Nephron (organoid): ENCODE measurements around the gene ISX.

ENCODE experiments used
- H3K27ac Mint-ChIP-seq, 3 experiments: 2 replicates each; pipeline ENCODE4 v1.8.0; 2020; ENCODE audit warnings: mixed read lengths in 3 of 3, mild to moderate bottlenecking in 2 of 3, moderate library complexity in 1 of 3
- H3K27me3 Mint-ChIP-seq: 2 replicates; pipeline ENCODE4 v1.8.0; 2021; ENCODE audit warnings: low read depth, mild to moderate bottlenecking, moderate library complexity, mixed read lengths
- H3K36me3 Mint-ChIP-seq: 2 replicates; pipeline ENCODE4 v1.8.0; 2020; ENCODE audit warnings: low read depth, mixed read lengths
- H3K4me1 Mint-ChIP-seq: 2 replicates; pipeline ENCODE4 v1.8.0; 2020; ENCODE audit warnings: mixed read lengths
- H3K4me3 Mint-ChIP-seq, 3 experiments: 2 replicates each; pipeline ENCODE4 v1.8.0; 2020; ENCODE audit warnings: mild to moderate bottlenecking in 3 of 3, mixed read lengths in 3 of 3, moderate library complexity in 2 of 3
- H3K9me3 Mint-ChIP-seq: 2 replicates; pipeline ENCODE4 v1.8.0; 2020; ENCODE audit warnings: mixed read lengths
- CTCF ChIP-seq, 3 experiments: fragments of 200-600 bp; sonication (generic); IDR thresholded peaks; one replicate each; pipeline ENCODE4 v1.5.0; 2021; ENCODE audit warnings: antibody characterized with exemption in 3 of 3; ENCODE audit not compliant: unreplicated experiment in 3 of 3

The ISX gene

GRCh38 chr22:35066768-35067167 is 810 bp downstream of the ISX start:
- TF ChIP-seq CTCF (IDR thresholded peaks at IDR 0.05; ENCODE audit: unreplicated experiment in 3 of 3) = no peak
- H3K27ac Mint-ChIP-seq = no peak overlapping the region
- H3K36me3 Mint-ChIP-seq = no peaks in the 10 kb centered on the region
- peaks cover 7% of the 10 kb centered on the region for H3K4me1 Mint-ChIP-seq
- no peak overlapping the region for H3K4me3 Mint-ChIP-seq
- no peaks in the 10 kb centered on the region for H3K9me3 Mint-ChIP-seq
- peaks cover 21% of the 10 kb centered on the region for H3K27me3 Mint-ChIP-seq

GRCh38 chr22:35069541-35069940 is 3.6 kb downstream of the ISX start:
- no peak overlapping the region for H3K27ac Mint-ChIP-seq
- H3K27me3 Mint-ChIP-seq = peaks cover 18% of the 10 kb centered on the region
- no peak overlapping the region for H3K4me3 Mint-ChIP-seq
- no peak for TF ChIP-seq CTCF (IDR thresholded peaks at IDR 0.05; ENCODE audit: unreplicated experiment in 3 of 3)
- no peaks in the 10 kb centered on the region for H3K9me3 Mint-ChIP-seq
- H3K36me3 Mint-ChIP-seq = no peaks in the 10 kb centered on the region
- peaks cover 7% of the 10 kb centered on the region for H3K4me1 Mint-ChIP-seq

GRCh38 chr22:35070451-35071093 is 4.6 kb downstream of the ISX start:
- Mint-ChIP-seq H3K36me3 (no peaks in the 10 kb centered on the region), H3K27me3 (peaks cover 14% of the 10 kb centered on the region), H3K27ac (no peak overlapping the region), H3K4me1 (peaks cover 6% of the 10 kb centered on the region), H3K9me3 (no peaks in the 10 kb centered on the region), H3K4me3 (no peak overlapping the region)
- no peak for TF ChIP-seq CTCF (IDR thresholded peaks at IDR 0.05; ENCODE audit: unreplicated experiment in 3 of 3)

- no peaks in the 10 kb centered on the region for H3K4me1 Mint-ChIP-seq
- H3K27ac Mint-ChIP-seq = no peak overlapping the region
- H3K4me3 Mint-ChIP-seq = no peak overlapping the region
- H3K9me3 Mint-ChIP-seq = no peaks in the 10 kb centered on the region
- no peak for TF ChIP-seq CTCF (IDR thresholded peaks at IDR 0.05; ENCODE audit: unreplicated experiment in 3 of 3)
- peaks cover 14% of the 10 kb centered on the region for H3K27me3 Mint-ChIP-seq
- no peaks in the 10 kb centered on the region for H3K36me3 Mint-ChIP-seq
These were observed 5.8 kb downstream of the ISX start for GRCh38 chr22:35071784-35072183.

- no peak overlapping the region for H3K4me3 Mint-ChIP-seq
- peaks cover 17% of the 10 kb centered on the region for H3K27me3 Mint-ChIP-seq
- H3K9me3 Mint-ChIP-seq = no peaks in the 10 kb centered on the region
- no peaks in the 10 kb centered on the region for H3K36me3 Mint-ChIP-seq
- no peaks in the 10 kb centered on the region for H3K4me1 Mint-ChIP-seq
- TF ChIP-seq CTCF (IDR thresholded peaks at IDR 0.05; ENCODE audit: unreplicated experiment in 3 of 3) = no peak
- no peak overlapping the region for H3K27ac Mint-ChIP-seq
These were observed 7.0 kb downstream of the ISX start for GRCh38 chr22:35072925-35073324.

- H3K4me1 Mint-ChIP-seq = no peaks in the 10 kb centered on the region
- H3K9me3 Mint-ChIP-seq = no peaks in the 10 kb centered on the region
- H3K4me3 Mint-ChIP-seq = no peak overlapping the region
- H3K27me3 Mint-ChIP-seq = peaks cover 25% of the 10 kb centered on the region
- H3K27ac Mint-ChIP-seq = no peak overlapping the region
- no peak for TF ChIP-seq CTCF (IDR thresholded peaks at IDR 0.05; ENCODE audit: unreplicated experiment in 3 of 3)
- no peaks in the 10 kb centered on the region for H3K36me3 Mint-ChIP-seq
These were observed 8.6 kb downstream of the ISX start for GRCh38 chr22:35074583-35074982.
